Psoas muscle (tissue), 8 donors: ENCODE data around the gene PTPRF. TPM values are rescaled to one million over a fixed set of nuclear protein-coding genes. Genes with fewer than 3 reads are reported as not detected.

ENCODE experiments used
- ATAC-seq, 4 donors: fragments of 200-7000 bp; cut with Tn5 transposase; one replicate each; pipeline ENCODE4 v1.9.1; 2020; ENCODE audit warnings: moderate library complexity in 3 of 4, mild to moderate bottlenecking in 2 of 4
- DNase-seq, 2 donors: peaks; one replicate each; pipeline ENCODE4 v3.0.0-alpha.2; 2020
- H3K27ac ChIP-seq: fragments of 200-600 bp; one replicate; pipeline ENCODE4 v1.8.0; 2022
- H3K27me3 ChIP-seq, 3 donors: fragments of 200-600 bp in 1 of 3; one replicate each; pipeline versions ENCODE4 v1.6.1 to v1.8.0; 2013 to 2022; ENCODE audit warnings: low read length in 2 of 3, mild to moderate bottlenecking in 2 of 3, moderate library complexity in 1 of 3; ENCODE audit not compliant: insufficient read depth in 3 of 3
- H3K36me3 ChIP-seq, 2 donors: fragments of 200-600 bp in 1 of 2; one replicate each; pipeline versions ENCODE4 v1.6.1 to v1.8.0; 2013 to 2022; ENCODE audit warnings: low read depth in 1 of 2, mild to moderate bottlenecking in 1 of 2, moderate library complexity in 1 of 2; ENCODE audit not compliant: insufficient read depth in 1 of 2
- H3K4me1 ChIP-seq: fragments of 200-600 bp; one replicate; pipeline ENCODE4 v1.8.0; 2022
- H3K4me3 ChIP-seq: fragments of 200-600 bp; one replicate; pipeline ENCODE4 v1.8.0; 2022; ENCODE audit warnings: mild to moderate bottlenecking
- H3K9me3 ChIP-seq: fragments of 200-600 bp; one replicate; pipeline ENCODE4 v1.8.0; 2022
- WGBS, 3 donors: extraction: QIAGEN DNeasy Blood & Tissue Kit; methylation state at CpG; one replicate each; pipeline versions ENCODE4 v1.1.6 to v1.1.7; 2013; 5-methylcytosine and 5-hydroxymethylcytosine counted together
- intact Hi-C, 2 donors: fragments of 100-400 bp; cut with DNase I; formaldehyde crosslinking; loops; one replicate each; pipeline versions ENCODE4 v1.11.0 to v1.14.2; 2022
- polyA plus RNA-seq, 3 donors: library from polyadenylated mRNA; stranded (reverse); fragments of 200-250 nt; gene quantifications; one replicate each; pipeline ENCODE4 v1.2.3, GENCODE V29; 2013
- total RNA-seq, 4 donors: library from RNA; stranded (reverse); fragmentation: NEBNext Ultra II Directional in 2 of 4; extraction: Animal tissue kit (Norgen Biotek cat#: 25700) in 2 of 4; gene quantifications; one replicate each; pipeline versions ENCODE4 v1.2.1 to v1.2.4, GENCODE V29; 2021 to 2023
- TF ChIP-seq, protein P1 (sequence below): fragments of 200-600 bp; IDR thresholded peaks from one replicate; pipeline ENCODE4 v1.8.0; 2022; ENCODE audit warnings: antibody characterized with exemption
- donor health status: healthy with polysubstance abuse.
- donor health status: DM: no; HTN: no; CAD: no; lungs with moderate emphysema.
- donor health status: Bipolar disorder and iron deficiency.
- donor health status: healthy.
- donor health status: DM: yes; HTN: yes; CAD: no.
- donor health status: DM: no; HTN: no; CAD: no.
- donor health status: DM: no; HTN: no; CAD: no.
- donor health status: DM: yes; HTN: yes; CAD: no.

The PTPRF gene
- total and polyA plus RNA-seq, 7 donors: 0.65 to 8.9 (median 1.9) TPM

DNA sequence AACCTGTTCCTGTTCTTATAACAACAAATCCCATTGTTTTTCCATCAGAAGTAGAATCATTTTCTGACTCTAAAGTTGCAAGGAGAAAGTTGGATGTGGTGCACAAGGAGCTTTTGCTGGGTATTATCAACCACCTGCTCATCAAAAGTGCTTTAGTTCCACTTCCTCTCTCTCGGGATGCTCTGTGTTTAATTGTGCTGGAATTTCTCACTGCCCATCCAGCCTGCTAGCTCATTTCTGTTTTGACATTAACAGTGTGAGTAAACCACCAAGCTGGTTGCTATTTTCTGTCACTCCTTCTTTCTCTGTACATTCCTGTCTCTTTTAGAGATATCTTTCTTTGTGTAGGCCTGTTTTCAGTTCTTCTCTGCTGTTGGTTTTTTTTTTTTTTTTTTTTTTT, 125.3 kb downstream of the PTPRF start:
- peaks cover 14 to 79% of the 10 kb centered on the region in 2 donors for H3K36me3 ChIP-seq
- no peak overlapping the region for H3K4me3 ChIP-seq
- peaks cover 13% of the 10 kb centered on the region for H3K4me1 ChIP-seq
- intact Hi-C loops: no loop called here
- no peak overlapping the region for H3K27ac ChIP-seq
- H3K27me3 ChIP-seq: no peaks in the 10 kb centered on the region
- 17 to 41% (median 30%) methylated on average over 1 of the region's 1 CpG for WGBS, 3 donors
- DNase-seq: no peak
- no peaks in the 10 kb centered on the region for H3K9me3 ChIP-seq
- TF ChIP-seq, protein P1, sequence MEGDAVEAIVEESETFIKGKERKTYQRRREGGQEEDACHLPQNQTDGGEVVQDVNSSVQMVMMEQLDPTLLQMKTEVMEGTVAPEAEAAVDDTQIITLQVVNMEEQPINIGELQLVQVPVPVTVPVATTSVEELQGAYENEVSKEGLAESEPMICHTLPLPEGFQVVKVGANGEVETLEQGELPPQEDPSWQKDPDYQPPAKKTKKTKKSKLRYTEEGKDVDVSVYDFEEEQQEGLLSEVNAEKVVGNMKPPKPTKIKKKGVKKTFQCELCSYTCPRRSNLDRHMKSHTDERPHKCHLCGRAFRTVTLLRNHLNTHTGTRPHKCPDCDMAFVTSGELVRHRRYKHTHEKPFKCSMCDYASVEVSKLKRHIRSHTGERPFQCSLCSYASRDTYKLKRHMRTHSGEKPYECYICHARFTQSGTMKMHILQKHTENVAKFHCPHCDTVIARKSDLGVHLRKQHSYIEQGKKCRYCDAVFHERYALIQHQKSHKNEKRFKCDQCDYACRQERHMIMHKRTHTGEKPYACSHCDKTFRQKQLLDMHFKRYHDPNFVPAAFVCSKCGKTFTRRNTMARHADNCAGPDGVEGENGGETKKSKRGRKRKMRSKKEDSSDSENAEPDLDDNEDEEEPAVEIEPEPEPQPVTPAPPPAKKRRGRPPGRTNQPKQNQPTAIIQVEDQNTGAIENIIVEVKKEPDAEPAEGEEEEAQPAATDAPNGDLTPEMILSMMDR: no peak
- ATAC-seq: no peak

DNA sequence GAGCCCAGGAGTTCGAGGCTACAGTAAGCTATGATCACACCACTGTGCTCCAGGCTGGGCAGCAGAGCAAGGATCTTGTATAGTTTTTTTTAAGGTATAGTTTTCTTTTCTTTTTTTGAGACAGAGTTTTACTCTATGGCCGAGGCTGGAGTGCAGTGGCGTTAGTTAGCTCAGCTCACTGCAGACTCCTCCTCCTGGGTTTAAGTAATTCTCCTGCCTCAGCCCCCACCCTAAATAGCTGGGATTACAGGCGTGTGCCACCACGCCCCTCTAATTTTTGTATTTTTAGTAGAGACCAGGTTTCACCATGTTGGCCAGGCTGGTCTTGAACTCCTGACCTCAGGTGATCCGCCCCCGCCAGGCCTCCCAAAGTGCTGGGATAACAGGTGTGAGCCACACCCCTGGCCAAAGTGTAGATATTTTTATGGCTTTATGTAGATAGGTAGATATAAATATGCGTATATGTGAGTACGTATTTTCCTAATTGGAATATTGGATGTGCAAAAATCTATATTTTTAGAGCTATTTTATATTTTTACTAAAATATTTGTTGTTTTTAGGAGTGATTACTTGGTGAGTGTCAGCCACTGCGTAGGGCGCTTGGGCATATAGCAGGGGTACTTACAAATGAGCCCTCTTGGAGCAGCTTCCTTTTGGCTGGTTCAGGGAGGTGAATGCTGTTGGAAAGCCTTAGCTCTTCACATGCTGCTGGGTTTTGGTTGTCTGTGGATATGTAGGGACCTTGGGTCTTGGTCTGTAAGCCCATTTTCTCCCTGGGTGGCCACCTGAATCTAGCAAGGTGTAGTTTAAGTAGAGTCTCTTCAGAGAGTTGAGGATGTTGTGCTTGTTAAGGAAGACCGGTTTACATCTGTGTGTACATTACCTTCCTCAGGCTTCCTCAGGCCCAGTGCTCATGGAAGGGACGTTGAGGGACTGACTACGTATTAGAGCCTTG, 128.8 kb downstream of the PTPRF start:
- Histone ChIP-seq H3K9me3 (no peaks in the 10 kb centered on the region), H3K27ac (no peak overlapping the region), H3K4me1 (no peaks in the 10 kb centered on the region), H3K27me3 (no peaks in the 10 kb centered on the region), H3K36me3 (peaks cover 20 to 99% of the 10 kb centered on the region in 2 donors), H3K4me3 (no peak overlapping the region)
- DNase-seq: no peak
- TF ChIP-seq, protein P1: no peak
- intact Hi-C loops: loop anchor here in 1 of 2 donors (5.0 to 10.0 kb wide), 2 partner anchors 43 to 275 kb away; partner anchors contain the start of gene ARTN
- no peak for ATAC-seq
- WGBS, 3 donors: 90 to 93% (median 91%) methylated on average over 14 of the region's 14 CpGs

DNA sequence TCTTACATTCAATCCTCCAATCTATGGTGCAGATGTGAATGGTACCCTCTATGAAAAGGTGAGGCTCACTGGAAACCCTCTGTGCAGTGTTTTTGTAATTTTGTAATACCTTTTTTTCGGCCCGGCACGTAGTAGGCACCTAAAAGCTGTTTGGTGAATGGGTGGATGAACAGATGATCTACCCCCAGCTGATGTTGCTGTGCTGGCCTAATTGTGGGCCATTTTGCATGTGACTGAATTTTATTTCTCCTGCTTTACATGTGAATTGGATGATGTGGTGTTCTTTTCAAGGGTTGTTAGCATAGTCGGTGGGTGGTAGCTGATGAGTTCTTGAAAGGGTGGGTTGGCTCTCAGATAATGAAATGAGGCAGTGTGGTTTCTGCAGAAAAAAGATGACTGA, 129.7 kb downstream of the PTPRF start:
- H3K4me1 ChIP-seq: no peaks in the 10 kb centered on the region
- DNase-seq (no peak), ATAC-seq (no peak)
- WGBS, 3 donors: 63 to 71% (median 69%) methylated on average over 4 of the region's 4 CpGs
- no peak overlapping the region for H3K4me3 ChIP-seq
- no peak overlapping the region for H3K27ac ChIP-seq
- peaks cover 20 to 100% of the 10 kb centered on the region in 2 donors for H3K36me3 ChIP-seq
- TF ChIP-seq, protein P1: no peak
- no peaks in the 10 kb centered on the region for H3K27me3 ChIP-seq
- intact Hi-C loops: loop anchor here in 1 of 2 donors (5.0 to 10.0 kb wide), 2 partner anchors 42 to 274 kb away; partner anchors contain the start of gene ARTN
- H3K9me3 ChIP-seq: no peaks in the 10 kb centered on the region

DNA sequence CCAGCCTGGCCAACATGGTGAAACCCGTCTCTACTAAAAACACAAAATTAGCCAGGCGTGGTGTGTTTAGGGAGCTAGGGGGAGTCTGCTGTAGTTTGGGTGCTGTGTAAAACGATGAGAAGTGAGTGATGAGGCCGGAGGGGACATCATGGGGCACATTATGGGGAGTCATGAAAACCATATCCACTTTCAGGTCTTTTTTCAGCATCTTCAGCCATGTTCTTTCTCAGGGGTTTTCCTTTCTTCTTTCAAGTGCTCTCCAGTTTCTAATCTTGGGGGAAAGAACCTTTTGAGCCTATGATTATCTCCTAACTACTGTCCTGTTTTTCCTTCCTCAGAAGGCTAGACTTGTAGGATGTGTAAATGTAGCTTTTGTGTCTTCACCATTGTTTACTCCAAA, 133.7 kb downstream of the PTPRF start:
- ATAC-seq (no peak), DNase-seq (no peak)
- no peak overlapping the region for H3K27ac ChIP-seq
- H3K4me3 ChIP-seq: no peak overlapping the region
- intact Hi-C loops: loop anchor here in 1 of 2 donors (5.0 to 10.0 kb wide), 2 partner anchors 38 to 270 kb away; partner anchors contain the start of gene ARTN
- H3K4me1 ChIP-seq: peaks cover 4% of the 10 kb centered on the region
- no peaks in the 10 kb centered on the region for H3K27me3 ChIP-seq
- no peaks in the 10 kb centered on the region for H3K9me3 ChIP-seq
- 88 to 91% (median 88%) methylated on average over 4 of the region's 4 CpGs for WGBS, 3 donors
- TF ChIP-seq, protein P1: no peak
- H3K36me3 ChIP-seq: peaks cover 29 to 100% of the 10 kb centered on the region in 2 donors
